SK-N-SH treated with all-trans-retinoic acid at 6 μM for 48 hours (cell line): Measurements from ENCODE around the gene PLEKHG2.

Source experiments
- ATAC-seq: fragments of 200-7000 bp; cut with Tn5 transposase; 3 replicates; pipeline ENCODE4 v1.9.1; 2020; ENCODE audit warnings: mild to moderate bottlenecking, moderate library complexity
- BACH2 ChIP-seq: fragments of 250-450 bp; sonication (Bioruptor Pico); IDR thresholded peaks from 2 replicates; pipeline ENCODE4 v1.9.0; 2021; ENCODE audit warnings: mild to moderate bottlenecking, borderline replicate concordance
- CSDC2 ChIP-seq: fragments of 250-450 bp; sonication (Bioruptor Pico); IDR thresholded peaks from 2 replicates; pipeline ENCODE4 v1.5.0; 2020; ENCODE audit warnings: mild to moderate bottlenecking, moderate library complexity
- ESRRG ChIP-seq: fragments of 250-450 bp; sonication (Bioruptor Pico); IDR thresholded peaks from 2 replicates; pipeline ENCODE4 v1.6.1; 2021; ENCODE audit warnings: mild to moderate bottlenecking
- GLIS3 ChIP-seq: fragments of 250-450 bp; sonication (Bioruptor Pico); IDR thresholded peaks from 2 replicates; pipeline ENCODE4 v1.5.0; 2020; ENCODE audit warnings: mild to moderate bottlenecking, moderate library complexity
- ISL1 ChIP-seq: fragments of 250-450 bp; sonication (Bioruptor Pico); IDR thresholded peaks from 2 replicates; pipeline ENCODE4 v2.1.2; 2022; ENCODE audit warnings: mild to moderate bottlenecking, moderate library complexity
- OSR1 ChIP-seq: fragments of 250-450 bp; sonication (Bioruptor Pico); IDR thresholded peaks from 2 replicates; pipeline ENCODE4 v1.8.0; 2022; ENCODE audit warnings: moderate library complexity, mild to moderate bottlenecking, inconsistent platforms
- PPARA ChIP-seq: fragments of 250-450 bp; sonication (Bioruptor Pico); IDR thresholded peaks from 2 replicates; pipeline ENCODE4 v1.5.0; 2020; ENCODE audit warnings: mild to moderate bottlenecking, borderline replicate concordance
- RARB ChIP-seq: fragments of 250-450 bp; sonication (Bioruptor Pico); IDR thresholded peaks from 2 replicates; pipeline ENCODE4 v1.8.0; 2021; ENCODE audit warnings: mild to moderate bottlenecking, moderate library complexity
- SNAI2 ChIP-seq: fragments of 250-450 bp; sonication (Bioruptor Pico); IDR thresholded peaks from 2 replicates; pipeline ENCODE4 v1.5.0; 2020; ENCODE audit warnings: mild to moderate bottlenecking, moderate library complexity
- TCF4 ChIP-seq: fragments of 250-450 bp; sonication (Bioruptor Pico); IDR thresholded peaks from 2 replicates; pipeline ENCODE4 v1.8.0; 2021; ENCODE audit warnings: mild to moderate bottlenecking, moderate library complexity, borderline replicate concordance
- ZC3H10 ChIP-seq: fragments of 250-450 bp; sonication (Bioruptor Pico); IDR thresholded peaks from 2 replicates; pipeline ENCODE4 v1.5.1; 2021; ENCODE audit warnings: mild to moderate bottlenecking, moderate library complexity
- ZFP3 ChIP-seq: fragments of 250-450 bp; sonication (Bioruptor Pico); IDR thresholded peaks from 2 replicates; pipeline ENCODE4 v1.5.0; 2020; ENCODE audit warnings: mild to moderate bottlenecking, moderate library complexity
- ZFP30 ChIP-seq: fragments of 450-650 bp; formaldehyde crosslinking; IDR thresholded peaks from 2 replicates; pipeline ENCODE4 v1.5.0; 2022; ENCODE audit warnings: mild to moderate bottlenecking, moderate library complexity
- ZNF565 ChIP-seq: fragments of 450-650 bp; formaldehyde crosslinking; conservative IDR thresholded peaks from 2 replicates; pipeline ENCODE4 v1.5.0; 2020; ENCODE audit warnings: low read depth, mild to moderate bottlenecking, moderate library complexity
- ZNF70 ChIP-seq: fragments of 450-650 bp; formaldehyde crosslinking; IDR thresholded peaks from 2 replicates; pipeline ENCODE4 v1.5.0; 2020; ENCODE audit warnings: mild to moderate bottlenecking, moderate library complexity
- TF ChIP-seq, protein P1 (sequence below): fragments of 250-450 bp; sonication (Bioruptor Pico); IDR thresholded peaks from 2 replicates; pipeline ENCODE4 v1.8.0; 2020; ENCODE audit warnings: mild to moderate bottlenecking, moderate library complexity, borderline replicate concordance
- TF ChIP-seq, protein P2 (sequence below): fragments of 250-450 bp; sonication (Bioruptor Pico); IDR thresholded peaks from 2 replicates; pipeline ENCODE4 v1.8.0; 2021; ENCODE audit warnings: low read depth, mild to moderate bottlenecking, moderate library complexity, borderline replicate concordance
- TF ChIP-seq, protein P3 (sequence below): fragments of 250-450 bp; sonication (Bioruptor Pico); IDR thresholded peaks from 2 replicates; pipeline ENCODE4 v1.5.0; 2020; ENCODE audit warnings: mild to moderate bottlenecking, moderate library complexity
- TF ChIP-seq, protein P4 (sequence below): fragments of 250-450 bp; sonication (Bioruptor Pico); IDR thresholded peaks from 2 replicates; pipeline ENCODE4 v1.5.1; 2020; ENCODE audit warnings: low read depth, mild to moderate bottlenecking, moderate library complexity

The PLEKHG2 gene

DNA sequence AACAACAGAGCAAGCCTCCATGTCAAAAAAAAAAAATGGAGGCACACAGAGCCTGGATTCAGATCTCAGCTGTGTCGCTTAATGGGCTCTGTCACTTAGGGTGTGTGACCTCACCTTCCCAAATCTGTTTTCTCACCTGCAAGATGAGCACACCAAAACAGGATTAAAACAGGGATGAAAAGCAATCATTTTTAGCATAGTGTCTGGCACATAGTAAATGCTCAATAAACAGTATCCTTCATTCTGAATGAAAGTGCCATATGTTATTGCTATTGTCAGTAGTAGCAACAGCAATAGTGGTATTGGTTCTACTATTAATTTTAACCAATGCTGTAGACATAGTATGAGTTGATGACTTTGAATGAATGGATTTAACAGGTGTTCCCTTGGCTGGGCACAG is 46.9 kb upstream of the PLEKHG2 start:
- no peak for ATAC-seq
- no peak for TF ChIP-seq ZNF565 (CRISPR knock-in tag)
- no peak for TF ChIP-seq ZFP3
- no peak for TF ChIP-seq BACH2 (CRISPR knock-in tag)
- TF ChIP-seq OSR1 (CRISPR knock-in tag), result no peak
- TF ChIP-seq RARB, result no peak
- no peak for TF ChIP-seq ZC3H10 (CRISPR knock-in tag)
- no peak for TF ChIP-seq CSDC2 (CRISPR knock-in tag)
- no peak for TF ChIP-seq ZNF70 (CRISPR knock-in tag)
- TF ChIP-seq, protein P1, sequence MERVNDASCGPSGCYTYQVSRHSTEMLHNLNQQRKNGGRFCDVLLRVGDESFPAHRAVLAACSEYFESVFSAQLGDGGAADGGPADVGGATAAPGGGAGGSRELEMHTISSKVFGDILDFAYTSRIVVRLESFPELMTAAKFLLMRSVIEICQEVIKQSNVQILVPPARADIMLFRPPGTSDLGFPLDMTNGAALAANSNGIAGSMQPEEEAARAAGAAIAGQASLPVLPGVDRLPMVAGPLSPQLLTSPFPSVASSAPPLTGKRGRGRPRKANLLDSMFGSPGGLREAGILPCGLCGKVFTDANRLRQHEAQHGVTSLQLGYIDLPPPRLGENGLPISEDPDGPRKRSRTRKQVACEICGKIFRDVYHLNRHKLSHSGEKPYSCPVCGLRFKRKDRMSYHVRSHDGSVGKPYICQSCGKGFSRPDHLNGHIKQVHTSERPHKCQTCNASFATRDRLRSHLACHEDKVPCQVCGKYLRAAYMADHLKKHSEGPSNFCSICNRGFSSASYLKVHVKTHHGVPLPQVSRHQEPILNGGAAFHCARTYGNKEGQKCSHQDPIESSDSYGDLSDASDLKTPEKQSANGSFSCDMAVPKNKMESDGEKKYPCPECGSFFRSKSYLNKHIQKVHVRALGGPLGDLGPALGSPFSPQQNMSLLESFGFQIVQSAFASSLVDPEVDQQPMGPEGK (CRISPR knock-in tag), result no peak
- TF ChIP-seq TCF4, result no peak
- no peak for TF ChIP-seq ISL1 (CRISPR knock-in tag)
- TF ChIP-seq SNAI2, result no peak
- TF ChIP-seq GLIS3 (CRISPR knock-in tag), result no peak
- TF ChIP-seq, protein P2, sequence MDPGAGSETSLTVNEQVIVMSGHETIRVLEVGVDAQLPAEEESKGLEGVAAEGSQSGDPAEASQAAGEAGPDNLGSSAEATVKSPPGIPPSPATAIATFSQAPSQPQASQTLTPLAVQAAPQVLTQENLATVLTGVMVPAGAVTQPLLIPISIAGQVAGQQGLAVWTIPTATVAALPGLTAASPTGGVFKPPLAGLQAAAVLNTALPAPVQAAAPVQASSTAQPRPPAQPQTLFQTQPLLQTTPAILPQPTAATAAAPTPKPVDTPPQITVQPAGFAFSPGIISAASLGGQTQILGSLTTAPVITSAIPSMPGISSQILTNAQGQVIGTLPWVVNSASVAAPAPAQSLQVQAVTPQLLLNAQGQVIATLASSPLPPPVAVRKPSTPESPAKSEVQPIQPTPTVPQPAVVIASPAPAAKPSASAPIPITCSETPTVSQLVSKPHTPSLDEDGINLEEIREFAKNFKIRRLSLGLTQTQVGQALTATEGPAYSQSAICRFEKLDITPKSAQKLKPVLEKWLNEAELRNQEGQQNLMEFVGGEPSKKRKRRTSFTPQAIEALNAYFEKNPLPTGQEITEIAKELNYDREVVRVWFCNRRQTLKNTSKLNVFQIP (CRISPR knock-in tag), result no peak
- TF ChIP-seq, protein P3, sequence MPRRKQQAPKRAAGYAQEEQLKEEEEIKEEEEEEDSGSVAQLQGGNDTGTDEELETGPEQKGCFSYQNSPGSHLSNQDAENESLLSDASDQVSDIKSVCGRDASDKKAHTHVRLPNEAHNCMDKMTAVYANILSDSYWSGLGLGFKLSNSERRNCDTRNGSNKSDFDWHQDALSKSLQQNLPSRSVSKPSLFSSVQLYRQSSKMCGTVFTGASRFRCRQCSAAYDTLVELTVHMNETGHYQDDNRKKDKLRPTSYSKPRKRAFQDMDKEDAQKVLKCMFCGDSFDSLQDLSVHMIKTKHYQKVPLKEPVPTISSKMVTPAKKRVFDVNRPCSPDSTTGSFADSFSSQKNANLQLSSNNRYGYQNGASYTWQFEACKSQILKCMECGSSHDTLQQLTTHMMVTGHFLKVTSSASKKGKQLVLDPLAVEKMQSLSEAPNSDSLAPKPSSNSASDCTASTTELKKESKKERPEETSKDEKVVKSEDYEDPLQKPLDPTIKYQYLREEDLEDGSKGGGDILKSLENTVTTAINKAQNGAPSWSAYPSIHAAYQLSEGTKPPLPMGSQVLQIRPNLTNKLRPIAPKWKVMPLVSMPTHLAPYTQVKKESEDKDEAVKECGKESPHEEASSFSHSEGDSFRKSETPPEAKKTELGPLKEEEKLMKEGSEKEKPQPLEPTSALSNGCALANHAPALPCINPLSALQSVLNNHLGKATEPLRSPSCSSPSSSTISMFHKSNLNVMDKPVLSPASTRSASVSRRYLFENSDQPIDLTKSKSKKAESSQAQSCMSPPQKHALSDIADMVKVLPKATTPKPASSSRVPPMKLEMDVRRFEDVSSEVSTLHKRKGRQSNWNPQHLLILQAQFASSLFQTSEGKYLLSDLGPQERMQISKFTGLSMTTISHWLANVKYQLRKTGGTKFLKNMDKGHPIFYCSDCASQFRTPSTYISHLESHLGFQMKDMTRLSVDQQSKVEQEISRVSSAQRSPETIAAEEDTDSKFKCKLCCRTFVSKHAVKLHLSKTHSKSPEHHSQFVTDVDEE (CRISPR knock-in tag), result no peak

DNA sequence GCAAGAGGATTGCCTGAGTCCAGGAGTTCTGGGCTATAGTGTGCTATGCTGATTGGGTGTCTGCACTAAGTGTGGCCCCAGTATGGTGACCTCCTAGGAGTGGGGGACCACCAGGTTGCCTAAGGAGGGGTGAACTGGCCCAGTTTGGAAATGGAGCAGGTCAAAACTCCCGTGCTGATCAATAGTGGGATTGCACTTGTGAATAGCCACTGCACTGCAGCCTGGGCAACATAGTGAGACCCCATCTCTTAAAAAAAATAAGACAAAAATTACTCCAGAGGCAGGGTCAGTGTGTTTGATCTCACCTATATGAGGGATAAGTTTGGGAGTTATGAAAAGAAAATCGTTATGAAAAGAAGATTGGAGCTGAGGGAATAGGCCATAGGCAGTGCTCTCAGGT is 43.3 kb upstream of the PLEKHG2 start:
- no peak for TF ChIP-seq TCF4
- TF ChIP-seq ZFP3, result no peak
- TF ChIP-seq, protein P3 (CRISPR knock-in tag), result no peak
- TF ChIP-seq OSR1 (CRISPR knock-in tag), result no peak
- TF ChIP-seq, protein P2 (CRISPR knock-in tag), result no peak
- no peak for TF ChIP-seq ESRRG
- TF ChIP-seq ISL1 (CRISPR knock-in tag), result no peak
- TF ChIP-seq SNAI2, result no peak
- no peak for TF ChIP-seq BACH2 (CRISPR knock-in tag)
- TF ChIP-seq, protein P4, sequence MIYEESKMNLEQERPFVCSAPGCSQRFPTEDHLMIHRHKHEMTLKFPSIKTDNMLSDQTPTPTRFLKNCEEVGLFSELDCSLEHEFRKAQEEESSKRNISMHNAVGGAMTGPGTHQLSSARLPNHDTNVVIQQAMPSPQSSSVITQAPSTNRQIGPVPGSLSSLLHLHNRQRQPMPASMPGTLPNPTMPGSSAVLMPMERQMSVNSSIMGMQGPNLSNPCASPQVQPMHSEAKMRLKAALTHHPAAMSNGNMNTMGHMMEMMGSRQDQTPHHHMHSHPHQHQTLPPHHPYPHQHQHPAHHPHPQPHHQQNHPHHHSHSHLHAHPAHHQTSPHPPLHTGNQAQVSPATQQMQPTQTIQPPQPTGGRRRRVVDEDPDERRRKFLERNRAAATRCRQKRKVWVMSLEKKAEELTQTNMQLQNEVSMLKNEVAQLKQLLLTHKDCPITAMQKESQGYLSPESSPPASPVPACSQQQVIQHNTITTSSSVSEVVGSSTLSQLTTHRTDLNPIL (CRISPR knock-in tag), result no peak
- no peak for TF ChIP-seq PPARA (CRISPR knock-in tag)
- no peak for TF ChIP-seq ZFP30 (CRISPR knock-in tag)
- no peak for TF ChIP-seq ZNF70 (CRISPR knock-in tag)
- TF ChIP-seq ZNF565 (CRISPR knock-in tag), result no peak
- no peak for ATAC-seq
